ENCODE results near the gene PTBP1.
A peak's percentile ranks its signal among the peaks of the same experiment; 100 is the strongest.
"Not testable (repeated sequence)": the region's sequence is repeated elsewhere in the genome, so short reads cannot be mapped to it uniquely, and the experiment has no call there.

PTBP1 gene

DNA sequence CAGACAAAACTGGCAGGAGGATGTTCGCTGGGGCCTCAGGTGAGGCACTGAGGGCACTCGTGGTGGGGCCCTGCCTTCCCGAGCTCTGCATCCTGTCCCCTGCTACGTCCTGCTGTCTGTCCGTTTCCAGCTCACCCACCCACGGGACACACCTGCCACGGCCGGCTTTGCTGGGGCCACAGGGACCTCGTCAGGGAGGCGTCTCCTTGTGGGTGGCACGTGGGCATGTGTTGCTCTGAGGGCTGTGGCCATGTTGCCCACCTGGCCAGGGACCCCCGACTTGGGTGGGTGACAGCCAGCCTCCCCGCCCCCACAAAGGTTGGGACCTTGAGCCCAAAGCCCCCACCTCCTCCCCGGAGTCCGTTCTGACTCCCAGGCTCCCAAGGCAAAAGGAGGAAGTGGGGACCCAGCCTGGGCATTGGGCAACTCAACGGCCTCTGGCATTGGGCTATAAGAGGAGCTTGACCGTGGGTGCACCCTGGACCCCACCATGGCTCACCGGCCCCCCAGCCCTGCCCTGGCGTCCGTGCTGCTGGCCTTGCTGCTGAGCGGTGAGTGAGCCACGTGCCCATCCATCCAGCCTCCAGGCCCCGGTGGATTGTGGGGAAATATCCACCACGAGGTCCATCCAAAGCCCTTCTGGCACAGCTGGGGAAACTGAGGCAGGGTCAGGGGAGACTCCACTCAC, 43.4 kb downstream of the PTBP1 start, which contains the start of gene PRTN3:
PRTN3 (plus strand) TSS at position 481 of the 688 bp plus-strand sequence; CDS start at position 491, 10 bp downstream.
- Histone ChIP-seq H3K27ac (ENCODE audit: low read depth, low read length) (no peak within 1 kb of the TSS), H3K4me3 (ENCODE audit: low read depth, low read length) (no peak within 1 kb of the TSS), H3K27me3 (ENCODE audit: control insufficient read depth, insufficient read depth, low read length) (peaks cover 31% of the 10 kb centered on the region), H3K4me1 (ENCODE audit: control insufficient read depth, insufficient read depth, low read length) (no peaks in the 10 kb centered on the region), H3K9me3 (ENCODE audit: control insufficient read depth, insufficient read depth, low read depth, low read length) (no peaks in the 10 kb centered on the region), H3K9ac (ENCODE audit: low read length) (no peak within 1 kb of the TSS), H3K36me3 (ENCODE audit: control insufficient read depth, insufficient read depth, low read length) (no peaks in the 10 kb centered on the region)

GRCh38 chr19:842802-843179, 45.5 kb downstream of the PTBP1 start:
- H3K4me1 ChIP-seq (ENCODE audit: control insufficient read depth, insufficient read depth, low read length); H3K9ac ChIP-seq (ENCODE audit: low read length); H3K4me3 ChIP-seq (ENCODE audit: low read depth, low read length); H3K36me3 ChIP-seq (ENCODE audit: control insufficient read depth, insufficient read depth, low read length); H3K9me3 ChIP-seq (ENCODE audit: control insufficient read depth, insufficient read depth, low read depth, low read length); H3K27ac ChIP-seq (ENCODE audit: low read depth, low read length): not testable (repeated sequence)
- peaks cover 34% of the 10 kb centered on the region for H3K27me3 ChIP-seq (ENCODE audit: control insufficient read depth, insufficient read depth, low read length)

DNA sequence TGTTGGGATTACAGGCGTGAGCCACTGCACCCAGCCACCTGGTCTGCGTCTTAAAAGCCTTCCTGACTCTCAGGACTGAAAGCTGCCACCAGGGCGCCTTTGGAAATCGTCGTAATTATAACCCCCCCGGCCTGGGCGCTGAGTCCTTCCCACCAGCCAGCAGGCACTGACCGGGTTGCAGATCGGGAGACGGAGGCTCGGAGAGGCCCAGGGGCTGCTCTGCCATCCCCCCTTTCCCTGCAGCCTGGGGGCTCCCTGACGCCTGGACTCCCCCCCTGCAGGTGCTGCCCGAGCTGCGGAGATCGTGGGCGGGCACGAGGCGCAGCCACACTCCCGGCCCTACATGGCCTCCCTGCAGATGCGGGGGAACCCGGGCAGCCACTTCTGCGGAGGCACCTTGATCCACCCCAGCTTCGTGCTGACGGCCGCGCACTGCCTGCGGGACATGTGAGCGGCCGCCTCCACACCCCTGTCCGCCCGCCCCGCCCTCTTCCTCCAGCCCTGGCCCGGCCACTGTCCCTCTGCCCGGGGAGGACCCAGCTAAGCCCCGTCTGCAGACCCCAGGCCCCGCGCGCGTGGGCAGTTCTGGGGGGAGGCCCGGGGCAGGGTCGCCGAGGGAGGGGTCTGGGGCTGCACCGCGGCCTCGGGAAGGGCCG, 46.1 kb downstream of the PTBP1 start:
- Histone ChIP-seq H3K9me3 (ENCODE audit: control insufficient read depth, insufficient read depth, low read depth, low read length) (no peaks in the 10 kb centered on the region), H3K4me3 (ENCODE audit: low read depth, low read length) (peak overlapping the region; percentile 55), H3K4me1 (ENCODE audit: control insufficient read depth, insufficient read depth, low read length) (no peaks in the 10 kb centered on the region), H3K9ac (ENCODE audit: low read length) (no peak overlapping the region), H3K36me3 (ENCODE audit: control insufficient read depth, insufficient read depth, low read length) (no peaks in the 10 kb centered on the region), H3K27ac (ENCODE audit: low read depth, low read length) (no peak overlapping the region), H3K27me3 (ENCODE audit: control insufficient read depth, insufficient read depth, low read length) (peaks cover 34% of the 10 kb centered on the region)

DNA sequence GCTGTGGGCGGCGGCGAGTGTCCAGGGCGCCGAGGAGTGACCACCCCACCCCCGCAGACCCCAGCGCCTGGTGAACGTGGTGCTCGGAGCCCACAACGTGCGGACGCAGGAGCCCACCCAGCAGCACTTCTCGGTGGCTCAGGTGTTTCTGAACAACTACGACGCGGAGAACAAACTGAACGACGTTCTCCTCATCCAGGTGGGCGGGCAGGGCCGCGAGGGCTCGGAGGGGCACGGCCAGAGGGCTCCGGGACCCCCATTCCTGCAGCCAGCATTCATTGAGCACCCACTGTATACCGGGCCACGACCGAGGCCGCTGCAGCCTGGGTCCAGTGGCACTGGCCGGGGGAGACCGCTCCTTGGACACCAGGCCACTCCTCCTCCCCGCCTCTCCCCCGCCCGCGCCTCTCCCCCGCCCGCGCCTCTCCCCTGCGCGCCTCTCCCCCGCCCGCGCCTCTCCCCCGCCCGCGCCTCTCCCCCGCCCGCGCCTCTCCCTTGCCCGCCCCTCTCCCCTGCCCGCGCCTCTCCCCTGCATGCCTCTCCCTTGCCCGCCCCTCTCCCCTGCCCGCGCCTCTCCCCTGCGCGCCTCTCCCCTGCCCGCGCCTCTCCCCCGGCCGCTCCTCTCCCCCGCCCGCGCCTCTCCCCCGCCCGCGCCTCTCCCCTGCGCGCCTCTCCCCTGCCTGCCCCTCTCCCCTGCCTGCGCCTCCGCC, 46.7 kb downstream of the PTBP1 start:
- H3K4me3 ChIP-seq (ENCODE audit: low read depth, low read length) = peak overlapping the region; percentile 55
- H3K27me3 ChIP-seq (ENCODE audit: control insufficient read depth, insufficient read depth, low read length) = peaks cover 34% of the 10 kb centered on the region
- H3K9ac ChIP-seq (ENCODE audit: low read length) = no peak overlapping the region

GRCh38 chr19:844546-844971, 47.3 kb downstream of the PTBP1 start:
- Histone ChIP-seq H3K36me3 (ENCODE audit: control insufficient read depth, insufficient read depth, low read length) (no peaks in the 10 kb centered on the region), H3K9ac (ENCODE audit: low read length) (no peak overlapping the region), H3K4me1 (ENCODE audit: control insufficient read depth, insufficient read depth, low read length) (no peaks in the 10 kb centered on the region), H3K4me3 (ENCODE audit: low read depth, low read length) (no peak overlapping the region), H3K27ac (ENCODE audit: low read depth, low read length) (no peak overlapping the region), H3K9me3 (ENCODE audit: control insufficient read depth, insufficient read depth, low read depth, low read length) (no peaks in the 10 kb centered on the region), H3K27me3 (ENCODE audit: control insufficient read depth, insufficient read depth, low read length) (peaks cover 34% of the 10 kb centered on the region)

More for the DNA sequence above, 46.7 kb downstream of the PTBP1 start:
- Histone ChIP-seq H3K9me3 (ENCODE audit: control insufficient read depth, insufficient read depth, low read depth, low read length) (no peaks in the 10 kb centered on the region), H3K4me1 (ENCODE audit: control insufficient read depth, insufficient read depth, low read length) (no peaks in the 10 kb centered on the region), H3K36me3 (ENCODE audit: control insufficient read depth, insufficient read depth, low read length) (no peaks in the 10 kb centered on the region), H3K27ac (ENCODE audit: low read depth, low read length) (no peak overlapping the region)

- H3K4me3 ChIP-seq (ENCODE audit: low read depth, low read length) = no peak overlapping the region
- H3K9me3 ChIP-seq (ENCODE audit: control insufficient read depth, insufficient read depth, low read depth, low read length) = no peaks in the 10 kb centered on the region
- peaks cover 34% of the 10 kb centered on the region for H3K27me3 ChIP-seq (ENCODE audit: control insufficient read depth, insufficient read depth, low read length)
- H3K4me1 ChIP-seq (ENCODE audit: control insufficient read depth, insufficient read depth, low read length) = peaks cover 4% of the 10 kb centered on the region; the same call in 1 of the 2 replicates
- H3K27ac ChIP-seq (ENCODE audit: low read depth, low read length) = no peak overlapping the region
- no peaks in the 10 kb centered on the region for H3K36me3 ChIP-seq (ENCODE audit: control insufficient read depth, insufficient read depth, low read length)
- H3K9ac ChIP-seq (ENCODE audit: low read length) = no peak overlapping the region
Observed at GRCh38 chr19:845707-846521, 48.7 kb downstream of the PTBP1 start.

- Histone ChIP-seq H3K36me3 (ENCODE audit: control insufficient read depth, insufficient read depth, low read length) (no peaks in the 10 kb centered on the region), H3K27ac (ENCODE audit: low read depth, low read length) (no peak overlapping the region), H3K9ac (ENCODE audit: low read length) (no peak overlapping the region), H3K27me3 (ENCODE audit: control insufficient read depth, insufficient read depth, low read length) (peaks cover 22% of the 10 kb centered on the region), H3K4me1 (ENCODE audit: control insufficient read depth, insufficient read depth, low read length) (peaks cover 4% of the 10 kb centered on the region; the same call in 1 of the 2 replicates), H3K9me3 (ENCODE audit: control insufficient read depth, insufficient read depth, low read depth, low read length) (no peaks in the 10 kb centered on the region), H3K4me3 (ENCODE audit: low read depth, low read length) (no peak overlapping the region)
Observed at GRCh38 chr19:848386-848921, 51.2 kb downstream of the PTBP1 start.

GRCh38 chr19:849195-849594, 51.9 kb downstream of the PTBP1 start:
- H3K27me3 ChIP-seq (ENCODE audit: control insufficient read depth, insufficient read depth, low read length) = peaks cover 16% of the 10 kb centered on the region
- not testable (repeated sequence) for H3K36me3 ChIP-seq (ENCODE audit: control insufficient read depth, insufficient read depth, low read length); H3K4me3 ChIP-seq (ENCODE audit: low read depth, low read length); H3K4me1 ChIP-seq (ENCODE audit: control insufficient read depth, insufficient read depth, low read length); H3K9ac ChIP-seq (ENCODE audit: low read length); H3K27ac ChIP-seq (ENCODE audit: low read depth, low read length); H3K9me3 ChIP-seq (ENCODE audit: control insufficient read depth, insufficient read depth, low read depth, low read length)

DNA sequence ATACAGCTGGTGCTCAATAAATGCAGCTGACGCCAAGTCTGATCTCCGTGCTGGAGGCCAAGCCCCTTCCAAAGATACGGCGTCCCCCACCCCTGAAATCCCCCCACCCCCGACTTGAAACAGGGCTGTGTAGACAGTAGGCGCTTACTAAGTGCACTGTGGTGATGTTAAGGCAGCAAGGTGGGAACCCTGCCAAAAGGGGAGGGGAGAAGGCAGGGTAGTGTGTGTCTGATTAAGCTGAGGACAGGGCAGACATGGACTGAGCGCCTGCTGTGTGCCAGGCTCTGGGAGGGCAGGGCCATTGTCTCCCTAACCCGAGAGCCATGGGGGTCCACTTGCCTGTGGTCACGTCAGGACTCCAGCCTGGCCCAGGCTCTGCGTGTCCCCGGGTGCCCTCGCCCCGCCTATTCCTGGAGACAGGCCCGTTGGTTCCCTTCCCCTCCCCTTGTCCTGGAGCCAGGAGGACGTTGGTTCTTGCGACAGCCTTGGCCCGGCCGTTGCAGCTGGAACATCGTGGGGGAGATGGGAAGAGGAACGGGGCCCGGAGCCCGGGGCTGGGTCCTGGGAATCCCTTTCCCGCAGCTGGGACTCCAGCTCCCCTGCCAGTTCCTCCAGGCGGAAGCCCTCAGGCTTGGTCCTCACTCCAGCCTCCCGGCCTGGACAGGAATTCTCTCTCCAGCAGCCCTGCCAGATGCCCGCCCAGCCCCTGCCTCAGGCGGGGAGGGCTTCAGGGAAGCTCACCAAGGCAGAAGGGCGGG, 53.1 kb downstream of the PTBP1 start:
- Histone ChIP-seq H3K9me3 (ENCODE audit: control insufficient read depth, insufficient read depth, low read depth, low read length) (no peaks in the 10 kb centered on the region), H3K27me3 (ENCODE audit: control insufficient read depth, insufficient read depth, low read length) (peaks cover 8% of the 10 kb centered on the region; the same call in 1 of the 2 replicates), H3K36me3 (ENCODE audit: control insufficient read depth, insufficient read depth, low read length) (no peaks in the 10 kb centered on the region), H3K4me1 (ENCODE audit: control insufficient read depth, insufficient read depth, low read length) (peaks cover 4% of the 10 kb centered on the region; the same call in 1 of the 2 replicates), H3K27ac (ENCODE audit: low read depth, low read length) (no peak overlapping the region), H3K4me3 (ENCODE audit: low read depth, low read length) (no peak overlapping the region), H3K9ac (ENCODE audit: low read length) (no peak overlapping the region)

DNA sequence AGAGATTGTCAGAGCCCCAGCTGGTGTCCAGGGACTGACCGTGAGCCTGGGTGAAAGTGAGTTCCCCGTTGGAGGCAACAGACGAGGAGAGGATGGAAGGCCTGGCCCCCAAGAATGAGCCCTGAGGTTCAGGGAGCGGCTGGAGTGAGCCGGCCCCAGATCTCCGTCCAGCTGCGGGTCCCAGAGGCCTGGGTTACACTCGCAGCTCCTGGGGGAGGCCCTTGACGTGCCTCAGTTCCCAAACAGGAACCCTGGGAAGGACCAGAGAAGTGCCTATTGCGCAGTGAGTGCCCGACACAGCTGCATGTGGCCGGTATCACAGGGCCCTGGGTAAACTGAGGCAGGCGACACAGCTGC, 53.7 kb downstream of the PTBP1 start:
- H3K27ac ChIP-seq (ENCODE audit: low read depth, low read length) = no peak overlapping the region
- H3K27me3 ChIP-seq (ENCODE audit: control insufficient read depth, insufficient read depth, low read length) = peaks cover 2% of the 10 kb centered on the region; the same call in 1 of the 2 replicates
- H3K9ac ChIP-seq (ENCODE audit: low read length) = no peak overlapping the region
- no peaks in the 10 kb centered on the region for H3K36me3 ChIP-seq (ENCODE audit: control insufficient read depth, insufficient read depth, low read length)
- H3K4me1 ChIP-seq (ENCODE audit: control insufficient read depth, insufficient read depth, low read length) = peaks cover 4% of the 10 kb centered on the region; the same call in 1 of the 2 replicates
- H3K9me3 ChIP-seq (ENCODE audit: control insufficient read depth, insufficient read depth, low read depth, low read length) = no peaks in the 10 kb centered on the region
- H3K4me3 ChIP-seq (ENCODE audit: low read depth, low read length) = no peak overlapping the region
